ENCODE measurements around the gene CSF3.

GRCh38 chr17:39988206-39988810 lies 26.9 kb upstream of the CSF3 start:
- no peak for TF ChIP-seq ZNF138 (CRISPR knock-in tag; IDR thresholded peaks at IDR 0.05; ENCODE audit: low read depth)
- no peak for TF ChIP-seq SP140L (CRISPR knock-in tag; IDR thresholded peaks at IDR 0.05; ENCODE audit: borderline replicate concordance)
- TF ChIP-seq ARID2 (CRISPR knock-in tag; IDR thresholded peaks at IDR 0.05; ENCODE audit: borderline replicate concordance): no peak
- no peak for TF ChIP-seq SUZ12 (IDR thresholded peaks at IDR 0.05; ENCODE audit: low read depth, low read length)
- no peak for TF ChIP-seq ZNF274 (CRISPR knock-in tag; IDR thresholded peaks at IDR 0.05)
- no peak for TF ChIP-seq SP1 (IDR thresholded peaks at IDR 0.05)
- TF ChIP-seq SP1 (CRISPR knock-in tag; IDR thresholded peaks at IDR 0.05): no peak
- TF ChIP-seq, protein P1, sequence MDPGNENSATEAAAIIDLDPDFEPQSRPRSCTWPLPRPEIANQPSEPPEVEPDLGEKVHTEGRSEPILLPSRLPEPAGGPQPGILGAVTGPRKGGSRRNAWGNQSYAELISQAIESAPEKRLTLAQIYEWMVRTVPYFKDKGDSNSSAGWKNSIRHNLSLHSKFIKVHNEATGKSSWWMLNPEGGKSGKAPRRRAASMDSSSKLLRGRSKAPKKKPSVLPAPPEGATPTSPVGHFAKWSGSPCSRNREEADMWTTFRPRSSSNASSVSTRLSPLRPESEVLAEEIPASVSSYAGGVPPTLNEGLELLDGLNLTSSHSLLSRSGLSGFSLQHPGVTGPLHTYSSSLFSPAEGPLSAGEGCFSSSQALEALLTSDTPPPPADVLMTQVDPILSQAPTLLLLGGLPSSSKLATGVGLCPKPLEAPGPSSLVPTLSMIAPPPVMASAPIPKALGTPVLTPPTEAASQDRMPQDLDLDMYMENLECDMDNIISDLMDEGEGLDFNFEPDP (CRISPR knock-in tag; conservative IDR thresholded peaks at IDR 0.05): 0 out of 2 replicates have a peak, but pooled peaks have one; percentile 75
- TF ChIP-seq, protein P2, sequence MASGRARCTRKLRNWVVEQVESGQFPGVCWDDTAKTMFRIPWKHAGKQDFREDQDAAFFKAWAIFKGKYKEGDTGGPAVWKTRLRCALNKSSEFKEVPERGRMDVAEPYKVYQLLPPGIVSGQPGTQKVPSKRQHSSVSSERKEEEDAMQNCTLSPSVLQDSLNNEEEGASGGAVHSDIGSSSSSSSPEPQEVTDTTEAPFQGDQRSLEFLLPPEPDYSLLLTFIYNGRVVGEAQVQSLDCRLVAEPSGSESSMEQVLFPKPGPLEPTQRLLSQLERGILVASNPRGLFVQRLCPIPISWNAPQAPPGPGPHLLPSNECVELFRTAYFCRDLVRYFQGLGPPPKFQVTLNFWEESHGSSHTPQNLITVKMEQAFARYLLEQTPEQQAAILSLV (CRISPR knock-in tag; IDR thresholded peaks at IDR 0.05; ENCODE audit: borderline replicate concordance): no peak
- no peak for TF ChIP-seq POLR2A (IDR thresholded peaks at IDR 0.05; ENCODE audit: insufficient read depth in 1 of 2, low read depth in 2 of 2, low read length in 2 of 2)
- TF ChIP-seq EP300 (IDR thresholded peaks at IDR 0.05; ENCODE audit: low read depth in 2 of 2, low read length in 2 of 2): no peak
- no peak for TF ChIP-seq EP300 (CRISPR knock-in tag; IDR thresholded peaks at IDR 0.05; ENCODE audit: borderline replicate concordance)

All from HepG2 (cell line).